GM13976 (cell line): Measurements from ENCODE around the gene POLR3E.

Source experiments
- DNase-seq: peaks from one replicate; pipeline ENCODE4 v3.0.0; 2012; ENCODE audit warnings: low spot score
- in situ Hi-C: fragments of 300-500 bp; cut with MboI; formaldehyde crosslinking; loops from one replicate; pipeline ENCODE4 v1.12.0; 2022; ENCODE audit warnings: low sequenced_read_pairs, mixed read lengths, inconsistent platforms; ENCODE audit not compliant: unreplicated experiment
- TF ChIP-seq, protein P1 (sequence below): IDR thresholded peaks from 2 replicates; pipeline ENCODE4 v1.5.1; 2012; ENCODE audit warnings: borderline replicate concordance, mild to moderate bottlenecking; ENCODE audit not compliant: insufficient read depth; ENCODE audit errors: extremely low read depth, missing control alignments, control extremely low read depth

Gene POLR3E

DNA sequence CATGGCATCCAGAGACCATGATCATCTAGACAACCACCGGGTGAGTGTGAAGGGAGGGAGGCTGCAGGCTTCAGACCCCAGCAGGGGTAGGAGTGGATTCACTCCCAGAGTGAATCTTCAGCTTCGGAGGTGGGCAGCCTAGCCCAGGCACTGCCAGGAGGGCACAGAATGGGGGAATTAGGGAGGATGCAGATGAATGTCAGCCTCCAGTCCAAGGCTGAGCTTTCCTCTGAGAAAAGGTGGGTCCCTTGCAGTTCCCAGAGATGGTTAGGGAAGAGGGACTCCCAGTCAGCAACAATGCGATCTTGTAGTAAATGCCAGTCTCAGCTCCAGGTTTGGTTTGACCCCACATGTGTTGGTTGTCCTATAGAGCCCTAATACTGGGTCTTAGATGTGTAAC, 36.7 kb upstream of the POLR3E start:
- in situ Hi-C loops = no loop called here
- DNase-seq = no peak
- TF ChIP-seq, protein P1, sequence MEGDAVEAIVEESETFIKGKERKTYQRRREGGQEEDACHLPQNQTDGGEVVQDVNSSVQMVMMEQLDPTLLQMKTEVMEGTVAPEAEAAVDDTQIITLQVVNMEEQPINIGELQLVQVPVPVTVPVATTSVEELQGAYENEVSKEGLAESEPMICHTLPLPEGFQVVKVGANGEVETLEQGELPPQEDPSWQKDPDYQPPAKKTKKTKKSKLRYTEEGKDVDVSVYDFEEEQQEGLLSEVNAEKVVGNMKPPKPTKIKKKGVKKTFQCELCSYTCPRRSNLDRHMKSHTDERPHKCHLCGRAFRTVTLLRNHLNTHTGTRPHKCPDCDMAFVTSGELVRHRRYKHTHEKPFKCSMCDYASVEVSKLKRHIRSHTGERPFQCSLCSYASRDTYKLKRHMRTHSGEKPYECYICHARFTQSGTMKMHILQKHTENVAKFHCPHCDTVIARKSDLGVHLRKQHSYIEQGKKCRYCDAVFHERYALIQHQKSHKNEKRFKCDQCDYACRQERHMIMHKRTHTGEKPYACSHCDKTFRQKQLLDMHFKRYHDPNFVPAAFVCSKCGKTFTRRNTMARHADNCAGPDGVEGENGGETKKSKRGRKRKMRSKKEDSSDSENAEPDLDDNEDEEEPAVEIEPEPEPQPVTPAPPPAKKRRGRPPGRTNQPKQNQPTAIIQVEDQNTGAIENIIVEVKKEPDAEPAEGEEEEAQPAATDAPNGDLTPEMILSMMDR = no peak

- no peak for DNase-seq
- in situ Hi-C loops = no loop called here
- TF ChIP-seq, protein P1 = no peak
Observed at GRCh38 chr16:22262460-22262859, 34.7 kb upstream of the POLR3E start.

- in situ Hi-C loops = no loop called here
- TF ChIP-seq, protein P1 = no peak
- no peak for DNase-seq
Observed at GRCh38 chr16:22264786-22265185, 32.4 kb upstream of the POLR3E start.

GRCh38 chr16:22265351-22265750, 31.9 kb upstream of the POLR3E start:
- DNase-seq = no peak
- in situ Hi-C loops = no loop called here
- TF ChIP-seq, protein P1 = no peak

DNA sequence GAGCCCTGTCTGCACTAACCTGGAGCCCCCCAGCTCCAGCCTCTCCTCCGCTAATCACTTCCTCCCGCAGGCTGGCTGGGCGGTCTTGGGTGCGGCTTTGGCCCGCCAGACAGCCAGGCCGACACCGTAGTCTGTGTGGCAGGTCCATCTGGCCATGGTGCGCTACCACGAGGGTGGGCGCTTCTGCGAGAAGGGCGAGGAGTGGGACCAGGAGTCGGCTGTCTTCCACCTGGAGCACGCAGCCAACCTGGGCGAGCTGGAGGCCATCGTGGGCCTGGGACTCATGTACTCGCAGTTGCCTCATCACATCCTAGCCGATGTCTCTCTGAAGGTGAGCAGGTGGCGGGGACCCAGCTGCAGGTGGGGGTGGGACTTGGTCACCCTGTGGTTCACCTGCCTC, 30.7 kb upstream of the POLR3E start:
- TF ChIP-seq, protein P1 = no peak
- no peak for DNase-seq
- in situ Hi-C loops = no loop called here

DNA sequence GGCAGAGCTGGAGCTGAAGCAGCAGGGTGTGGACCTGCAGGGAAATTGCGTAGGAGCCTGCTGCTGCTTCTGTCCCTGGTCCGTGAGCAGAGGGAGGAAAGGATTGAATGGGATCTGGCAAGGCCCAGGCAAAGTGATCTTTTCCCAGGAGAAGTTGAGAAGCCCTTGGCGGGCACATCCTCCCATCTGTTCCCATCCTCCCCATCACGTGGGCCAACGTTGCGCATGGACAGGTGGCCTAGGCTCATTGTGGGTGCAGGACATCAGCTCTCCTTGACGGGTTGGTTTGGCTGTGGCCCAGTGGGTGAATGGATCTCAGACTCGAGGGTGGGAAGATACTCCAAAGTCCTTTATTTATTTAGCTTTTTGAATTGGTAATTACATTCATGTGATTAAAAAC, 29.4 kb upstream of the POLR3E start:
- no peak for DNase-seq
- TF ChIP-seq, protein P1 = no peak
- in situ Hi-C loops = no loop called here

DNA sequence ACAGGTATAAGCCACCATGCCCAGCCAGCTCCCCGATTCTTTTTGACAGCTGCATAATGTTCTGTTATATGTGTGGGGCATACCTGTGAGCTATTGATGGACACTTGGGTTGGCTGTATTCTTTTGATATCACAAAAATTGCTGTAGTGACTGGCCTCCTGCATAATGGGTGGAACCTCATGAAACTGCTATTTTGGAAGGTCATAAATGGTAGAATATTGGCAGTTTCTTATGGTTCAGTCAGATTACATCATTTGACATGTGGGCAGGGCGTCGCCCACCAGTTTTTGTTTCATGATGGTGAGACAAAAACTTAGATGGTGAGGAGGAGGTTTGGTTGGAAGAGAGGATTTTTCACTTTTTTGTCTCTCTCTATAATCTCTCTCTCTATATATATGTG, 26.7 kb upstream of the POLR3E start:
- TF ChIP-seq, protein P1 = no peak
- no peak for DNase-seq
- in situ Hi-C loops = no loop called here
